ENCODE measurements around the gene ULBP3. TPM values are rescaled to one million over a fixed set of nuclear protein-coding genes. Genes with fewer than 3 reads are reported as not detected.

Gene ULBP3
- polyA plus RNA-seq, 1 of the 3 experiments (the other 2 are of a cell fraction) = 4.6 TPM

GRCh38 chr6:150029749-150030148 lies 39.2 kb downstream of the ULBP3 start:
- H3K9me3 ChIP-seq = no peaks in the 10 kb centered on the region
- WGBS (ENCODE audit: low lambda C conversion rate) = 42% methylated on average over 4 of the region's 4 CpGs
- H3K27me3 ChIP-seq (ENCODE audit: insufficient read depth) = peaks cover 53% of the 10 kb centered on the region
- H3K79me2 ChIP-seq (ENCODE audit: insufficient read depth) = no peaks in the 10 kb centered on the region
- no peak for DNase-seq
- H2AFZ ChIP-seq (ENCODE audit: low read depth) = no peak overlapping the region
- CTCF ChIA-PET = interaction anchor here (0.9 kb wide), 1 partner anchor 23 kb away, joined by 4 read pairs; no protein-coding TSS in a partner anchor
- TF ChIP-seq RFX5 (IDR thresholded peaks at IDR 0.05; ENCODE audit: low read length) (no peak), TEAD4 (IDR thresholded peaks at IDR 0.05; ENCODE audit: borderline replicate concordance, insufficient read depth) (no peak), RAD21 (IDR thresholded peaks at IDR 0.05; ENCODE audit: low read length) (no peak), GABPA (IDR thresholded peaks at IDR 0.05; ENCODE audit: low read depth) (no peak), NRF1 (IDR thresholded peaks at IDR 0.05; ENCODE audit: low read depth, low read length) (no peak), JUND (IDR thresholded peaks at IDR 0.05) (no peak), ELF1 (IDR thresholded peaks at IDR 0.05) (no peak), CHD2 (IDR thresholded peaks at IDR 0.05; ENCODE audit: low read length, partially characterized antibody) (no peak), RCOR1 (IDR thresholded peaks at IDR 0.05; ENCODE audit: low read length) (no peak), EP300 (IDR thresholded peaks at IDR 0.05; ENCODE audit: borderline replicate concordance in 1 of 2, low read depth in 1 of 2, low read length in 1 of 2) (no peak), FOXJ3 (CRISPR knock-in tag; IDR thresholded peaks at IDR 0.05) (no peak), FOXM1 (IDR thresholded peaks at IDR 0.05; ENCODE audit: low read depth) (no peak), YY1 (IDR thresholded peaks at IDR 0.05; ENCODE audit: low read depth) (no peak)
- TF ChIP-seq, protein P1, sequence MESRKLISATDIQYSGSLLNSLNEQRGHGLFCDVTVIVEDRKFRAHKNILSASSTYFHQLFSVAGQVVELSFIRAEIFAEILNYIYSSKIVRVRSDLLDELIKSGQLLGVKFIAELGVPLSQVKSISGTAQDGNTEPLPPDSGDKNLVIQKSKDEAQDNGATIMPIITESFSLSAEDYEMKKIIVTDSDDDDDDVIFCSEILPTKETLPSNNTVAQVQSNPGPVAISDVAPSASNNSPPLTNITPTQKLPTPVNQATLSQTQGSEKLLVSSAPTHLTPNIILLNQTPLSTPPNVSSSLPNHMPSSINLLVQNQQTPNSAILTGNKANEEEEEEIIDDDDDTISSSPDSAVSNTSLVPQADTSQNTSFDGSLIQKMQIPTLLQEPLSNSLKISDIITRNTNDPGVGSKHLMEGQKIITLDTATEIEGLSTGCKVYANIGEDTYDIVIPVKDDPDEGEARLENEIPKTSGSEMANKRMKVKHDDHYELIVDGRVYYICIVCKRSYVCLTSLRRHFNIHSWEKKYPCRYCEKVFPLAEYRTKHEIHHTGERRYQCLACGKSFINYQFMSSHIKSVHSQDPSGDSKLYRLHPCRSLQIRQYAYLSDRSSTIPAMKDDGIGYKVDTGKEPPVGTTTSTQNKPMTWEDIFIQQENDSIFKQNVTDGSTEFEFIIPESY (IDR thresholded peaks at IDR 0.05; ENCODE audit: borderline replicate concordance, low read depth) = no peak
- TF ChIP-seq, protein P2, sequence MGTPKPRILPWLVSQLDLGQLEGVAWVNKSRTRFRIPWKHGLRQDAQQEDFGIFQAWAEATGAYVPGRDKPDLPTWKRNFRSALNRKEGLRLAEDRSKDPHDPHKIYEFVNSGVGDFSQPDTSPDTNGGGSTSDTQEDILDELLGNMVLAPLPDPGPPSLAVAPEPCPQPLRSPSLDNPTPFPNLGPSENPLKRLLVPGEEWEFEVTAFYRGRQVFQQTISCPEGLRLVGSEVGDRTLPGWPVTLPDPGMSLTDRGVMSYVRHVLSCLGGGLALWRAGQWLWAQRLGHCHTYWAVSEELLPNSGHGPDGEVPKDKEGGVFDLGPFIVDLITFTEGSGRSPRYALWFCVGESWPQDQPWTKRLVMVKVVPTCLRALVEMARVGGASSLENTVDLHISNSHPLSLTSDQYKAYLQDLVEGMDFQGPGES (IDR thresholded peaks at IDR 0.05; ENCODE audit: low read depth, low read length) = no peak
- TF ChIP-seq, protein P3, sequence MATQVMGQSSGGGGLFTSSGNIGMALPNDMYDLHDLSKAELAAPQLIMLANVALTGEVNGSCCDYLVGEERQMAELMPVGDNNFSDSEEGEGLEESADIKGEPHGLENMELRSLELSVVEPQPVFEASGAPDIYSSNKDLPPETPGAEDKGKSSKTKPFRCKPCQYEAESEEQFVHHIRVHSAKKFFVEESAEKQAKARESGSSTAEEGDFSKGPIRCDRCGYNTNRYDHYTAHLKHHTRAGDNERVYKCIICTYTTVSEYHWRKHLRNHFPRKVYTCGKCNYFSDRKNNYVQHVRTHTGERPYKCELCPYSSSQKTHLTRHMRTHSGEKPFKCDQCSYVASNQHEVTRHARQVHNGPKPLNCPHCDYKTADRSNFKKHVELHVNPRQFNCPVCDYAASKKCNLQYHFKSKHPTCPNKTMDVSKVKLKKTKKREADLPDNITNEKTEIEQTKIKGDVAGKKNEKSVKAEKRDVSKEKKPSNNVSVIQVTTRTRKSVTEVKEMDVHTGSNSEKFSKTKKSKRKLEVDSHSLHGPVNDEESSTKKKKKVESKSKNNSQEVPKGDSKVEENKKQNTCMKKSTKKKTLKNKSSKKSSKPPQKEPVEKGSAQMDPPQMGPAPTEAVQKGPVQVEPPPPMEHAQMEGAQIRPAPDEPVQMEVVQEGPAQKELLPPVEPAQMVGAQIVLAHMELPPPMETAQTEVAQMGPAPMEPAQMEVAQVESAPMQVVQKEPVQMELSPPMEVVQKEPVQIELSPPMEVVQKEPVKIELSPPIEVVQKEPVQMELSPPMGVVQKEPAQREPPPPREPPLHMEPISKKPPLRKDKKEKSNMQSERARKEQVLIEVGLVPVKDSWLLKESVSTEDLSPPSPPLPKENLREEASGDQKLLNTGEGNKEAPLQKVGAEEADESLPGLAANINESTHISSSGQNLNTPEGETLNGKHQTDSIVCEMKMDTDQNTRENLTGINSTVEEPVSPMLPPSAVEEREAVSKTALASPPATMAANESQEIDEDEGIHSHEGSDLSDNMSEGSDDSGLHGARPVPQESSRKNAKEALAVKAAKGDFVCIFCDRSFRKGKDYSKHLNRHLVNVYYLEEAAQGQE (IDR thresholded peaks at IDR 0.05; ENCODE audit: low read depth, low read length) = no peak
- no peaks in the 10 kb centered on the region for H3F3A ChIP-seq (replicated peaks; ENCODE audit: insufficient read depth)
- POLR2A ChIA-PET = no interaction called here
- H3K4me3 ChIP-seq (ENCODE audit: low read depth in 2 of 2, low read length in 1 of 2) = no peak overlapping the region
- H3K36me3 ChIP-seq (replicated peaks in 1 of 2; ENCODE audit: control insufficient read depth in 1 of 2, insufficient read depth in 2 of 2, low read length in 1 of 2) = no peaks in the 10 kb centered on the region
- H4K20me1 ChIP-seq (ENCODE audit: insufficient read depth) = no peaks in the 10 kb centered on the region
- H3K4me1 ChIP-seq (ENCODE audit: control insufficient read depth in 1 of 2, insufficient read depth in 2 of 2, low read depth in 1 of 2, low read length in 1 of 2) = no peaks in the 10 kb centered on the region; a peak in 1 of 4 replicates
- H3K27ac ChIP-seq (ENCODE audit: low read depth in 2 of 2, low read length in 1 of 2) = no peak overlapping the region
- no peak overlapping the region for H3K9ac ChIP-seq
- H3K4me2 ChIP-seq = no peak overlapping the region
- H3K9me2 ChIP-seq = no peaks in the 10 kb centered on the region
